ENCODE results near the gene IKZF4. TPM values are rescaled to one million over a fixed set of nuclear protein-coding genes. Genes with fewer than 3 reads are reported as not detected.

IKZF4 gene
- total RNA-seq, 1 experiment from 2014 or later: 13.6 TPM

DNA sequence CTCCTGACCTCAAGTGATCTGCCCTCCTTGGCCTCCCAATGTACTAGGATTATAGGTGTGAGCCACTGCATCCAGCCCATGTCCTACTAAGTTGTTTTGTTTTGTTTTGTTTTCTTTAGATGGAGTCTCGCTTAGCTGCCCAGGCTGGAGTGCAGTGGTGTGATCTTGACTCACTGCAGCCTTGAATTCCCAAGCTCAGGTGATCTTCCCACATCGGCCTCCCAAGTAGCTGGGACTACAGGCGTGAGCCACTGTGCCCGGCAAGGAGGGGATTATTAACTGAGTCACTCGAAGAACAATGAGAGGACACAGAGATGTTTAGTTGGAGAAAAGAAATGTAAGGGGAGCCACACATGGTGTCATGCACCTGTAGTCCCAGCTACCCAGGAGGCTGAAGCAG, 41.1 kb downstream of the IKZF4 start:
- CTCF ChIA-PET: interaction anchor here (1.0 to 3.3 kb wide), 4 partner anchors 15 to 88 kb away, joined by 3 to 10 read pairs (median 4); partner anchors contain the start of gene RAB5B
- ATAC-seq: no peak
- no peaks in the 10 kb centered on the region for H3K9me3 Mint-ChIP-seq

DNA sequence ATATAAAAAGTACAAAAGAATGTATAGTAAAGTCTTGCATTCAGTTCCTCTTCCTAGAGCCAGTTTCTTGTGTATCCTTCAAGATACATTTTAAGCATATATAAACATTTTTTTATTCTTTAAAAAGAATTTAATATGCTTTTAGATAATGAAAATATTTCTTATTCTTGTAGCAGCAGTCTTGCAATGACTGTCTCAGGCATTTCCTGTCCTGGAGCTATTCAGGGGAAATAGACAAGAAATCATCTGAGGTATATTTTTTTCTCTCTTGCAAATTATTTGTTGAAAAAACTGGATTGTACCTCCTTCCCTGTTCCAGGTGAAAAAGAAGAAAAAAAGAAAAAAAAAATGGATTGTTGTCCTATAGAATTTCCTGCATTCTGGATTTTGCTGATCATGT, 42.2 kb downstream of the IKZF4 start:
- CTCF ChIA-PET: interaction anchor here (0.5 to 0.6 kb wide), 2 partner anchors 27 to 102 kb away, joined by 4 to 5 read pairs; no protein-coding TSS in a partner anchor
- H3K4me3 Mint-ChIP-seq: no peak overlapping the region
- H3K4me1 Mint-ChIP-seq: no peaks in the 10 kb centered on the region
- no peaks in the 10 kb centered on the region for H3K9me3 Mint-ChIP-seq
- DNase-seq (ENCODE audit: low spot score): no peak
- ATAC-seq: no peak
- no peak overlapping the region for H3K27ac Mint-ChIP-seq
- POLR2A ChIA-PET: interaction anchor here (0.6 kb wide), 1 partner anchor 224 kb away, joined by 5 read pairs; no protein-coding TSS in a partner anchor
- H3K36me3 Mint-ChIP-seq: no peaks in the 10 kb centered on the region
- no peaks in the 10 kb centered on the region for H3K27me3 Mint-ChIP-seq (ENCODE audit: low read depth)
- no peak for TF ChIP-seq NR2C2 (CRISPR knock-in tag; IDR thresholded peaks at IDR 0.05)
- TF ChIP-seq, protein P1, sequence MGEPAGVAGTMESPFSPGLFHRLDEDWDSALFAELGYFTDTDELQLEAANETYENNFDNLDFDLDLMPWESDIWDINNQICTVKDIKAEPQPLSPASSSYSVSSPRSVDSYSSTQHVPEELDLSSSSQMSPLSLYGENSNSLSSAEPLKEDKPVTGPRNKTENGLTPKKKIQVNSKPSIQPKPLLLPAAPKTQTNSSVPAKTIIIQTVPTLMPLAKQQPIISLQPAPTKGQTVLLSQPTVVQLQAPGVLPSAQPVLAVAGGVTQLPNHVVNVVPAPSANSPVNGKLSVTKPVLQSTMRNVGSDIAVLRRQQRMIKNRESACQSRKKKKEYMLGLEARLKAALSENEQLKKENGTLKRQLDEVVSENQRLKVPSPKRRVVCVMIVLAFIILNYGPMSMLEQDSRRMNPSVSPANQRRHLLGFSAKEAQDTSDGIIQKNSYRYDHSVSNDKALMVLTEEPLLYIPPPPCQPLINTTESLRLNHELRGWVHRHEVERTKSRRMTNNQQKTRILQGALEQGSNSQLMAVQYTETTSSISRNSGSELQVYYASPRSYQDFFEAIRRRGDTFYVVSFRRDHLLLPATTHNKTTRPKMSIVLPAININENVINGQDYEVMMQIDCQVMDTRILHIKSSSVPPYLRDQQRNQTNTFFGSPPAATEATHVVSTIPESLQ (CRISPR knock-in tag; IDR thresholded peaks at IDR 0.05): no peak
- TF ChIP-seq, protein P2, sequence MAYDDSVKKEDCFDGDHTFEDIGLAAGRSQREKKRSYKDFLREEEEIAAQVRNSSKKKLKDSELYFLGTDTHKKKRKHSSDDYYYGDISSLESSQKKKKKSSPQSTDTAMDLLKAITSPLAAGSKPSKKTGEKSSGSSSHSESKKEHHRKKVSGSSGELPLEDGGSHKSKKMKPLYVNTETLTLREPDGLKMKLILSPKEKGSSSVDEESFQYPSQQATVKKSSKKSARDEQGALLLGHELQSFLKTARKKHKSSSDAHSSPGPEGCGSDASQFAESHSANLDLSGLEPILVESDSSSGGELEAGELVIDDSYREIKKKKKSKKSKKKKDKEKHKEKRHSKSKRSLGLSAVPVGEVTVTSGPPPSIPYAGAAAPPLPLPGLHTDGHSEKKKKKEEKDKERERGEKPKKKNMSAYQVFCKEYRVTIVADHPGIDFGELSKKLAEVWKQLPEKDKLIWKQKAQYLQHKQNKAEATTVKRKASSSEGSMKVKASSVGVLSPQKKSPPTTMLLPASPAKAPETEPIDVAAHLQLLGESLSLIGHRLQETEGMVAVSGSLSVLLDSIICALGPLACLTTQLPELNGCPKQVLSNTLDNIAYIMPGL (CRISPR knock-in tag; IDR thresholded peaks at IDR 0.05): no peak
- TF ChIP-seq, protein P3, sequence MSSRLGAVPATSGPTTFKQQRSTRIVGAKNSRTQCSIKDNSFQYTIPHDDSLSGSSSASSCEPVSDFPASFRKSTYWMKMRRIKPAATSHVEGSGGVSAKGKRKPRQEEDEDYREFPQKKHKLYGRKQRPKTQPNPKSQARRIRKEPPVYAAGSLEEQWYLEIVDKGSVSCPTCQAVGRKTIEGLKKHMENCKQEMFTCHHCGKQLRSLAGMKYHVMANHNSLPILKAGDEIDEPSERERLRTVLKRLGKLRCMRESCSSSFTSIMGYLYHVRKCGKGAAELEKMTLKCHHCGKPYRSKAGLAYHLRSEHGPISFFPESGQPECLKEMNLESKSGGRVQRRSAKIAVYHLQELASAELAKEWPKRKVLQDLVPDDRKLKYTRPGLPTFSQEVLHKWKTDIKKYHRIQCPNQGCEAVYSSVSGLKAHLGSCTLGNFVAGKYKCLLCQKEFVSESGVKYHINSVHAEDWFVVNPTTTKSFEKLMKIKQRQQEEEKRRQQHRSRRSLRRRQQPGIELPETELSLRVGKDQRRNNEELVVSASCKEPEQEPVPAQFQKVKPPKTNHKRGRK (CRISPR knock-in tag; IDR thresholded peaks at IDR 0.05; ENCODE audit: borderline replicate concordance): no peak
- no peak for TF ChIP-seq CBFB (CRISPR knock-in tag; IDR thresholded peaks at IDR 0.05; ENCODE audit: low read depth)
- no peak for TF ChIP-seq ELF4 (CRISPR knock-in tag; IDR thresholded peaks at IDR 0.05; ENCODE audit: low read depth)
- no peak for TF ChIP-seq PRRX2 (CRISPR knock-in tag; IDR thresholded peaks at IDR 0.05)

More for the DNA sequence above, 41.1 kb downstream of the IKZF4 start:
- TF ChIP-seq ZNF263 (CRISPR knock-in tag; IDR thresholded peaks at IDR 0.05; ENCODE audit: low read depth) (no peak), KAT7 (CRISPR knock-in tag; IDR thresholded peaks at IDR 0.05; ENCODE audit: borderline replicate concordance) (no peak), EMX1 (CRISPR knock-in tag; IDR thresholded peaks at IDR 0.05) (no peak), CREB1 (CRISPR knock-in tag; IDR thresholded peaks at IDR 0.05) (no peak), ZNF138 (CRISPR knock-in tag; conservative IDR thresholded peaks at IDR 0.05) (no peak), SMAD3 (CRISPR knock-in tag; IDR thresholded peaks at IDR 0.05; ENCODE audit: borderline replicate concordance) (no peak), RELA (CRISPR knock-in tag; IDR thresholded peaks at IDR 0.05; ENCODE audit: borderline replicate concordance) (no peak), MXD4 (CRISPR knock-in tag; IDR thresholded peaks at IDR 0.05; ENCODE audit: borderline replicate concordance) (no peak), GABPB1 (CRISPR knock-in tag; IDR thresholded peaks at IDR 0.05) (no peak), ZNF219 (CRISPR knock-in tag; IDR thresholded peaks at IDR 0.05; ENCODE audit: borderline replicate concordance) (no peak)
- TF ChIP-seq, protein P2 (CRISPR knock-in tag; IDR thresholded peaks at IDR 0.05): no peak
- TF ChIP-seq, protein P4, sequence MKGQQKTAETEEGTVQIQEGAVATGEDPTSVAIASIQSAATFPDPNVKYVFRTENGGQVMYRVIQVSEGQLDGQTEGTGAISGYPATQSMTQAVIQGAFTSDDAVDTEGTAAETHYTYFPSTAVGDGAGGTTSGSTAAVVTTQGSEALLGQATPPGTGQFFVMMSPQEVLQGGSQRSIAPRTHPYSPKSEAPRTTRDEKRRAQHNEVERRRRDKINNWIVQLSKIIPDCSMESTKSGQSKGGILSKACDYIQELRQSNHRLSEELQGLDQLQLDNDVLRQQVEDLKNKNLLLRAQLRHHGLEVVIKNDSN (CRISPR knock-in tag; IDR thresholded peaks at IDR 0.05): no peak
- TF ChIP-seq, protein P5, sequence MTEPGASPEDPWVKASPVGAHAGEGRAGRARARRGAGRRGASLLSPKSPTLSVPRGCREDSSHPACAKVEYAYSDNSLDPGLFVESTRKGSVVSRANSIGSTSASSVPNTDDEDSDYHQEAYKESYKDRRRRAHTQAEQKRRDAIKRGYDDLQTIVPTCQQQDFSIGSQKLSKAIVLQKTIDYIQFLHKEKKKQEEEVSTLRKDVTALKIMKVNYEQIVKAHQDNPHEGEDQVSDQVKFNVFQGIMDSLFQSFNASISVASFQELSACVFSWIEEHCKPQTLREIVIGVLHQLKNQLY (CRISPR knock-in tag; IDR thresholded peaks at IDR 0.05): no peak
- TF ChIP-seq, protein P6, sequence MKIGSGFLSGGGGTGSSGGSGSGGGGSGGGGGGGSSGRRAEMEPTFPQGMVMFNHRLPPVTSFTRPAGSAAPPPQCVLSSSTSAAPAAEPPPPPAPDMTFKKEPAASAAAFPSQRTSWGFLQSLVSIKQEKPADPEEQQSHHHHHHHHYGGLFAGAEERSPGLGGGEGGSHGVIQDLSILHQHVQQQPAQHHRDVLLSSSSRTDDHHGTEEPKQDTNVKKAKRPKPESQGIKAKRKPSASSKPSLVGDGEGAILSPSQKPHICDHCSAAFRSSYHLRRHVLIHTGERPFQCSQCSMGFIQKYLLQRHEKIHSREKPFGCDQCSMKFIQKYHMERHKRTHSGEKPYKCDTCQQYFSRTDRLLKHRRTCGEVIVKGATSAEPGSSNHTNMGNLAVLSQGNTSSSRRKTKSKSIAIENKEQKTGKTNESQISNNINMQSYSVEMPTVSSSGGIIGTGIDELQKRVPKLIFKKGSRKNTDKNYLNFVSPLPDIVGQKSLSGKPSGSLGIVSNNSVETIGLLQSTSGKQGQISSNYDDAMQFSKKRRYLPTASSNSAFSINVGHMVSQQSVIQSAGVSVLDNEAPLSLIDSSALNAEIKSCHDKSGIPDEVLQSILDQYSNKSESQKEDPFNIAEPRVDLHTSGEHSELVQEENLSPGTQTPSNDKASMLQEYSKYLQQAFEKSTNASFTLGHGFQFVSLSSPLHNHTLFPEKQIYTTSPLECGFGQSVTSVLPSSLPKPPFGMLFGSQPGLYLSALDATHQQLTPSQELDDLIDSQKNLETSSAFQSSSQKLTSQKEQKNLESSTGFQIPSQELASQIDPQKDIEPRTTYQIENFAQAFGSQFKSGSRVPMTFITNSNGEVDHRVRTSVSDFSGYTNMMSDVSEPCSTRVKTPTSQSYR (CRISPR knock-in tag; IDR thresholded peaks at IDR 0.05): no peak
- TF ChIP-seq, protein P7, sequence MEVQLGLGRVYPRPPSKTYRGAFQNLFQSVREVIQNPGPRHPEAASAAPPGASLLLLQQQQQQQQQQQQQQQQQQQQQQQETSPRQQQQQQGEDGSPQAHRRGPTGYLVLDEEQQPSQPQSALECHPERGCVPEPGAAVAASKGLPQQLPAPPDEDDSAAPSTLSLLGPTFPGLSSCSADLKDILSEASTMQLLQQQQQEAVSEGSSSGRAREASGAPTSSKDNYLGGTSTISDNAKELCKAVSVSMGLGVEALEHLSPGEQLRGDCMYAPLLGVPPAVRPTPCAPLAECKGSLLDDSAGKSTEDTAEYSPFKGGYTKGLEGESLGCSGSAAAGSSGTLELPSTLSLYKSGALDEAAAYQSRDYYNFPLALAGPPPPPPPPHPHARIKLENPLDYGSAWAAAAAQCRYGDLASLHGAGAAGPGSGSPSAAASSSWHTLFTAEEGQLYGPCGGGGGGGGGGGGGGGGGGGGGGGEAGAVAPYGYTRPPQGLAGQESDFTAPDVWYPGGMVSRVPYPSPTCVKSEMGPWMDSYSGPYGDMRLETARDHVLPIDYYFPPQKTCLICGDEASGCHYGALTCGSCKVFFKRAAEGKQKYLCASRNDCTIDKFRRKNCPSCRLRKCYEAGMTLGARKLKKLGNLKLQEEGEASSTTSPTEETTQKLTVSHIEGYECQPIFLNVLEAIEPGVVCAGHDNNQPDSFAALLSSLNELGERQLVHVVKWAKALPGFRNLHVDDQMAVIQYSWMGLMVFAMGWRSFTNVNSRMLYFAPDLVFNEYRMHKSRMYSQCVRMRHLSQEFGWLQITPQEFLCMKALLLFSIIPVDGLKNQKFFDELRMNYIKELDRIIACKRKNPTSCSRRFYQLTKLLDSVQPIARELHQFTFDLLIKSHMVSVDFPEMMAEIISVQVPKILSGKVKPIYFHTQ (CRISPR knock-in tag; IDR thresholded peaks at IDR 0.05): no peak
- Mint-ChIP-seq H3K36me3 (no peaks in the 10 kb centered on the region), H3K4me1 (no peaks in the 10 kb centered on the region), H3K27me3 (ENCODE audit: low read depth) (no peaks in the 10 kb centered on the region), H3K4me3 (no peak overlapping the region), H3K27ac (no peak overlapping the region)
- POLR2A ChIA-PET: no interaction called here
- DNase-seq (ENCODE audit: low spot score): no peak

All from WTC11 (cell line).